Activated CD8-positive, alpha-beta memory T cell treated with anti-CD3 and anti-CD28 coated beads for 24 hours (primary cell): ENCODE measurements around the gene ZNF202.

Experiments used
- DNase-seq: peaks from one replicate; pipeline ENCODE4 v3.0.0-alpha.2; 2020

Gene ZNF202

DNA sequence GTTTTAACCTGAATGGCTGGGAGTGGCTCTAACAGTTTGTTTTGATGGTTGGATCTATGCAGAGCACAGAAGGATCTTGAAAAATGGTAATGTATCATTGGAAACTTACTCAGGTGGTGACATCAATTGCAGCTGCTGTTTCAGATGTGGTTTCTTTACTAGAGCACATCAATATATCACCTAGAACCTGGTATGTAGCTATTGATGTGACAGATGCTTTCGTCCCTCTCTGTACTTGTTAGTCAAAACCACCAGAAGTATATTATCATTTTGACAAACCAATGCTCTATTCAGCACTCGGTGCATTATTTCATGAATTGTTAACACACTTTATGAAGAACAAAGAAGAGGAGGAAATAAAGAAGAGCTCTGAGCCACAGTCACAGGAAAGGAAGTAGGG, 60.4 kb downstream of the ZNF202 start:
- no peak for DNase-seq

DNA sequence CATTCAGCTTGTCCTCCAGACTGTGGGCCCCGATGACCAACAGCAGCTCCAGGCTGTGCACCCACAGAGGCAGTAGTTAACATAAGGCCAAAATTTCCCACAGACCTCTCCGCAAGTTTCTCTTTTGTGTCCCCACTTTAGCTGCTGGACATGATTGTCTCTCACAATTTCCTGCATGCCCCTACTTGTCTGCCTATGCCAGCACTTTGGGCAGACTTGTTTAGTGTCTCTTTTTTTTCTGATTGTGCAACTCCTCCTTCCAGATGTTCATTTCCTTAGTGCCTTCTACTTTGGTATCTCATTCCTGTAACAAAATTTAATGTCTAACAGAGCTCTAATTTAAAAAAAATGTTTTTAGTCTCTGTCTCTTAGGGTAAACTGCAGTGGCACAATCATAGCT, 63.2 kb downstream of the ZNF202 start:
- no peak for DNase-seq

DNA sequence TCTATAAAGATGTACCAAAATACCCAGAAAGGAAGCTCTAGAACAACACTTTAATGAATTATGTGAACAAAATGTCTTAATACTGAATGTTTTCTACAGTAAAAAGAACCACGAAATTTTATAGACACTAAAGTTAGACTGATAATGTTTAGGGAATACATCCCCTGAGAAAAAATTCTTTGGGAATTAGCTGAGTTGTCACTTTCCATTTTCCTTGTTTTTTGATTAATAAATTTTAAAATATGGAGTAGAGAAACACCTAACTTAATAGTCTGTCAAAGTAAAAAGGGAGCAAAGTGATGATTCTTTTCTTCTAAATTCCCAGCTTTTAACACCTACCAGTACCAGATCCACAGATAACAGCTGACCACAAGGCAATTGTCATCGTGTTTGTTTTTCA, 64.0 kb downstream of the ZNF202 start:
- no peak for DNase-seq

DNA sequence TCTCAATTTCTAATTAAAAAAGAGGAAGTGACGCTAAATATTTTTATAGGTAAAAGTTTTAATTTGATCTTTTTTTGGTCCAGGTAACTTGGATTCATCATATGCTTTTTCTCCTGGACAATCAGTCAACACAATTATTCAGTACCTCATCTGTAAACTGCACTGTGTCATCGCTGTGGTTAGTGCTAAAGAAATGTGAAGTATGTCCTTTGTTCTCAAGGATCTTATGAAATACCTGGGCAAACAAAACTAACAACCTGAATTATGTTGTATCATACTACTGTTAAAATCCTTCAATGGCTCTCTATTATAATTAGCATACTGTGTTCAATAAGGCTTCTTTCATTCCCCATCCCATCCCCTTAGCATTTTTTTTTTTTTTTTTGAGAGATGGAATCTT, 67.2 kb downstream of the ZNF202 start:
- DNase-seq = no peak
